SW 1271 (cell line): ENCODE data around the gene FFAR1.

ENCODE experiments used
- DNase-seq, 2 experiments: peaks; one replicate each; lab custom pipeline; 2025; lab: John Stamatoyannopoulos, UW

FFAR1 gene

DNA sequence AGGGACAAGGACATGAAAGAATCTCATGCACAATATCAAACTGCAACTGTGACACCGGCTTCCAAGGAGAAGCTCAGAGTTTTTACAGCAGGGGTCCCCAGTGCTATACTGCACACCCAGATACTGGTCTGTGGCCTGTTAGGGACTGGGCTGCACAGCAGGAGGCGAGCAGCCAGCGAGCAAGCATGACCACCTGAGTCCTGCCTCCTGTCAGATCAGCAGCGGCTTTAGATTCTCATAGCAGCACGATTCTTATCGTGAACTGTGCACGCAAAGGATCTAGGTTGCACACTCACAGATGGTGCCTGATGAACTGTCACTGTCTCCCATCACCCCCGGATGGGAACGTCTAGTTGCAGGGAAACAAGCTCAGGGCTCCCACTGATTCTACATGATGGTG lies 31.8 kb upstream of the FFAR1 start:
- no peak for DNase-seq

DNA sequence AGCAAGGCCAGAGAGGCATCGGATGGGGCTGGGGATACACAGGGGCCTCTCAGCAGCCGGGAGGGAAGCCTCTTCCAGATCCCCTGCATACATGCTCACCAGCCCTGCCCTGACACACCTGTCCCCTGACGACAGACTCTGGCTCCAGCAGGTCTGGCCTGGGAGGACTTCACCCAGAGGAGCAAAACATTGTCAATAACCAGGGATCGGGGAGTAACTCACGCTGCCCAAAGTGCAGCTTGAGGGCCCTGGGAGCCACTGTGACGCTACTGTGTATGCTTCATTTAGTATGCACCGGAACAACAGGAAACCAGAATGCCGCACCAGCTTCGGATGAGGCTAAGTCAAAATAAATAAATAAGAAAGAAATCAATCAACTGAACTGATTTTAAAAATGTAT lies 31.1 kb upstream of the FFAR1 start:
- DNase-seq, result no peak

DNA sequence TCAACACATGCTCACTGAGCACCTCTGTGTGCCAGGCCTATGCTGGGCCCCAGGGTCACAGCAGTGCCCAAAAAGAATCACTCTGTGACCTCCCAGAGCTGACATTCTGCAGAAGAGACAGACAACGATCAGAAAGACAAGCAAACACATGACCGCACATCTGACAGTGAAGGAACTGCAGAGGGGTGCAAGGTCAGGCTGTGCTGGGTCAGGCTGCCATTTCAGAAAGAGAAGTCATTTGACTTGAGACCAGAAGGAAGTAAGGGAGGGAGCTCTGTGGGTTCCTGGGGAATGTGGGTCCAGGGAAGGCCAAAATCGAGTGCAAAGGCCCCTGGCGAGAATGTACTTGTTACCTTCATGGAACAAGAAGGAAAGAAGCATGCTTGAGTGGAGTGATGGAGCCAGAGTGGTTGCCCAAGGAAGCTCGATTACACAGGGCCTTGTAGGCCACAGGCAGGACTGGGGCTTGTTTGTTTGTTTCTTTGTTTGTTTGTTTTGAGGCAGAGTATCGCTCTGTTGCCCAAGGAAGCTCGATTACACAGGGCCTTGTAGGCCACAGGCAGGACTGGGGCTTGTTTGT lies 30.1 kb upstream of the FFAR1 start:
- no peak for DNase-seq

DNA sequence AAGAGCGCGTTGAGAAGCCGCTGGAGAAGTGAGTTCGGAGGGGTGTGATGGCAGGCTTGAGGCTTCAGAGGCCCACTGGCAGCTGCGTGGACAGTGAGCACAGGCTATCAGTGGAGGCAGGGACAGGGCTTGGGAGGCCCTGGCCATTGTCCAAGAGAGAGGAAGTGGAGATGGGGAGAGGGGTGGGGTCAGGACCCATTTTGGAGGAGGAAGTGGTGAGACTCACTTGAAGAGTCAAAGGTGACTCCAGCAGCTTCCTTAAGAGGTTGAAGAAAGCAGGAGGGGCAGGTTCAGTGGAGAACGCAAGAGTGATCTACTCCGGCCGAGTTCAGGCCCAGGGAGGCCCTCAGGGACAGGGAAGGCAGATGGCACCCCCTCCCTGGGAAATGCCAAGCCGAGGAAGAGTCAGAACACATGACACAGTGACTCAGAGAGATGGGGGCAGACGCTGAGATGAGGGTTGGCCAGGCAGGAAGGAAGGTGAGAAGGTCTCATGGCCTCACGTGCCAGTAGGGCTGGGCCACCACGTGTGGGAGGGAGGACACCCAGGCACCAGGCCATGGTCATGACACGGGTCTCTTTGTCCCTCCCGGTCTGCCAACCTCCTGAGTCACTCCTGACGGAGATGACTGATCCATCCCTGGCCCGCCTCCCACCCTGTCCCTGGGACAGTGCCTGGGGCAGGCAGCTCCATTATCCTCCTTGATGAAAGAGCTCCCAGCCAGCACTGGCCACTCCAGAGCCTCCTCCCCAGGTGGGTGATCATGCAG lies 28.8 kb upstream of the FFAR1 start:
- DNase-seq, result peak; percentile 85 to 91

DNA sequence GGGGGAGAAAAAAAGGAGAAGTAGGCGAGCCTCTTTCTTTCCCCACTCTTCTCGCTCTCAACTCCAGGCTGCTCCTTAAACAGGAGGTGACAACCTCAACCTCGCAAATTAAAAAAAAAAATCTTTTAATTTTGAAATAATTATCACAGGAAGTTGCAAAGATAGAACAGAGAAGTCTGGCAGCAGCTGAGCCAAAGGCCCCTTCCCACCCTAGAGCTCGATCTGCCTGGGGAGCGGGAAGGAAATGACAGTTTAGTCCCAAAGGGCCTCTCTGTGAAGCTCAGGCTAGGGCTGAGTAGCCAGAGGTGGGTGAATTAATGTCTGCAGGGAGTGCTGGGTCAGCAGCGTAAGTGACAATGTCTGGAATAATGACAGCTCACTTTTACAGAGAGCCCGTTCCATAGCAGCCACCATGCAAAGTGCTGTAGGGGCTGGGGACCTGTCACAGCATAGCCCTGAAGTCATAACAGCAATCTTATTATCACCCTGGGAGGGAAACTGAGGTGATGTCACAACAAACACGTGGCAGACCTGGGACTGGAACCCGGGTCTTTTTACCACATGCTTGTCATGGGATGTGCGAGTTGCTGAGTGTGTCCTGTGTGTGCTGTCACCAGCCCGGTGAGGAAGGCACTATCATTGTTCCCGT lies 27.5 kb upstream of the FFAR1 start:
- no peak for DNase-seq

DNA sequence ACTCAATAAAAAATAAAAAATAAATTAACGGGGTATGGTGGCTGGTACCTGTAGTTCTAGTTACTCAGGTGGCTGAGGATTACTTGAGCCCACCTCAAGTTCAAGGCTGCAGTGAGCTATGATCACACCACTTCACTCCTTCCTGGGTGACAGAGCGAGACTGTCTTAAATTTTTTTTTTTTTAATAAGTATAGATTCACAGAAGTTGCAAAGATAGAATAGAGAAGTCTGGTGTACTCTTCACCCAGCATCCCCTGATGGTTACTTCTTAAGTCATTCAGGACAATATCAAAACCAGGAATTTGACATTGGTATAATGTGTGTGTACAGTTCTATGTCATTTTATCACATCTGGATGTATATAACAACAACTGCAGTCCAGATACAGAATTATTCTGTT lies 26.4 kb upstream of the FFAR1 start:
- no peak for DNase-seq

DNA sequence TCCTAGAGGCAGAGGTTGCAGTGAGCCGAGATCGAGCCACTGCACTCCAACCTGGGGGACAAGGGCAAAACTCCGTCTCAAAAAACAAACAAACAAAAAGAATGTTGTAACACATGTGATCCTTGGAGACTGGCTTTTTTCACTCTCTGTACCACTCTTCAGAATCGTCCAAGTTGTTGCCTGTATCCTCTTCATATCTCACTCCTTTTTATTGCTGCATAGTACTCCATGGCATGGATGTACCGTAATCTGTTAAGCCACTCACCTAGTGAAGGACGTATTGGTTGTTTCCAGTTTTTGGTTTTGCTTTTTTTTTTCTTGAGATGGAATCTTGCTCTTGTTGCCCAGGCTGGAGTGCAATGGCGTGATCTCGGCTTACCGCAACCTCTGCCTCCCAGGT lies 25.7 kb upstream of the FFAR1 start:
- DNase-seq, result no peak

DNA sequence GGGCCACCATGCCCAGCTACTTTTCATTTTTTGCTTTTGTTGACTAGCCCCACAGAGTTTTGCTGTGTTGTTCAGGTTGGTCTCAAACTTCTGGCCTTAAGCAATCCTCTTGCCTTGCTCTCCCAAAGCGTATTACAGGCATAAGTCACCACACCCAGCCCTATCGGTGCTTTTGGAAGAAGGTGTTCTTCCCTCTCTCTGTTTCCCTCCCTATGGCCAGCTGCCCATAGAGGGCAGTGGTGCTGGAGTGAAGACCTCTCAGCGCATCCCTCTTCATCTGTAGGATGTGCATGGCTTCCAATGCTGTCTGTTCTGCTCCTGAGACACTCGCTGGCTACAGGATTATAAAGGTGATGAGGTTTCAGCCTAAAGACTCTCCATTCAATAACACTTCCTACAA lies 20.1 kb upstream of the FFAR1 start:
- no peak for DNase-seq

DNA sequence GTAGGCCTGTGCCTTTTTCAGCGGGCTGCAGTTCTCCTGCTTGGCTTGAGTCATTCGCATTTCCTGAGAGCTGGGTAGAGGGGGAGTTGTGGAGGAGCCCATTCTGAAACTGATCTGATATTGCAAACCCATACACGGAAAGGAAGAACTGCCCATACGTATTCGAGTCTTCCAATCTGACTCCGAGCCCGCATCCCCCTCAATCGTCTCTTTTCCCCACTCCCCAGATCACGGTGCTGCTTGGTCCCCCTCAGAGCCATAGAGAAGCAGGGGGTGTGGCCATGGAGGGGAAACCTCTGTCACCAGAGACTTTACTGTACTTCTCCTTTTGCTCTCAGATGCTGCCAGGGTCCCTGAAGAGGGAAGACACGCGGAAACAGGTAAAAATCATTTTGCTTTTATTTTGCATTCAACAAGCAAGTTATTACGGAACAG lies 18.8 kb upstream of the FFAR1 start, which contains the start of gene CD22:
CD22 (plus strand) TSS at position 337 of the 435 bp plus-strand sequence. CDS start 2,854 bp downstream, outside the sequence.
- DNase-seq, result no peak

DNA sequence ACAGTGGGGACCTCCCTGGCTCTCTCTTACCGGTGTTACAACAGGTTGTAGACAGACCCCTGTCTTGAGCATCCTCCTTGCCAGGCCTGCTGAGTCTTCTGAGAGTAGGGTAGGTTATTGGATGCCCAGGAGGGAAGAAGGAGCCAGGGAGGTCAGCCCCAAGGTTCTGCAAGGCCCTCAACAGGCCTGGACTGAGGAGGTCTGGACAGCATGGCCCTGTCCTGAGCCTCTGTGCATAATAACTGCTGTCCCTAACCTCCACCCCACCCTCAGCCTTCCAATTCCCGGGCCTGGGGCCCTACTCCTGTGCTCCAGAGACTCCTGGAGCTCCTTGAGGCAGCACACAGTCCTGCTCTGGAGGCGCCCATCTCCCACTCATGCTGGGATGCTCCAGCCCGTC lies 18.4 kb upstream of the FFAR1 start:
- no peak for DNase-seq

DNA sequence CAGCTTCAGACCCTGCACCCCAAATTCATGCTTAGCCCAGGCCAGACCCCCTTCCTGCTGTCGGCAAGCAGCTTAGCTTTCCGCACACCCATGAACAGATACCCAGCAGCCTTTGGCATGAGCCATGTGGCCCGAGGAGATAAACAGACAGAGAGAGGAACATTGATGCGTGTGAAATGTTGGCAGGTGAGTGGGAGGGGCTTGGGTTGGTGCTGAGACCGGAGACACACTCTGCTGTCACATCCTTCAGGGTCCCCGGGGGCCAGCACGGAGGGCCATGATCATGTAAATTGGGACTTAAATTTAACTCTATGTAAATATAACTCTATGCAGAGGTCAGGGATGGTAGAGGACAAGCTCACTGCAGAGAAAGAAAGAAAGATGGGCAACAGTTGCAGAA lies 17.2 kb upstream of the FFAR1 start:
- no peak for DNase-seq

DNA sequence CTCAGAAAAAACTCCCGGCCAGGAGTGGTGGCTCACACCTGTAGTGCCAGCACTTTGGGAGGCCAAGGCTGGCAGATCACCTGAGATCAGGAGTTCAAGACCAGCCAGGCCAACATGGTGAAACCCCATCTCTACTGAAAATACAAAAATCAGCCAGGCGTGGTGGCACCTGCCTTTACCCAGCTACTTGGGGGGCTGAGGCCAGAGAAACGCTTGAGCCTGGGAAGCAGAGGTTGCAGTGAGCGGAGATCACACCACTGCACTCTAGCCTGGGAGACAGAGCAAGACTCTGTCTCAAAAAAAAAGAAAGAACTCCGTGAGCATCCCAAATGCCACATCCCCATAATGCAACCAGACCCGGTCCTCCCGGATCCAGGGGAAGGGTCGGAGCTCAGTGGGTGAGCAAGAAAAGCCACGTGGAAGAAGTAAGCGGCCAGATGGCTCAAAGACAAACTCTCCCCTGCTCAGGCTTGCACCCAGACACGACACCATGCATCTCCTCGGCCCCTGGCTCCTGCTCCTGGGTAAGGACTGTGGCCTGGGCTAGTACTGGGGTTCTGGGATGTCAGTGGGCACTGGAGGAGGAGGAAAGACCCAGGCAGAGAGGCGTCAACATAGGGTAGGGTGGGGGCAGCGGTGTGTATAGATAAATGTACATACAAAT lies 16.0 kb upstream of the FFAR1 start:
- DNase-seq, result no peak

DNA sequence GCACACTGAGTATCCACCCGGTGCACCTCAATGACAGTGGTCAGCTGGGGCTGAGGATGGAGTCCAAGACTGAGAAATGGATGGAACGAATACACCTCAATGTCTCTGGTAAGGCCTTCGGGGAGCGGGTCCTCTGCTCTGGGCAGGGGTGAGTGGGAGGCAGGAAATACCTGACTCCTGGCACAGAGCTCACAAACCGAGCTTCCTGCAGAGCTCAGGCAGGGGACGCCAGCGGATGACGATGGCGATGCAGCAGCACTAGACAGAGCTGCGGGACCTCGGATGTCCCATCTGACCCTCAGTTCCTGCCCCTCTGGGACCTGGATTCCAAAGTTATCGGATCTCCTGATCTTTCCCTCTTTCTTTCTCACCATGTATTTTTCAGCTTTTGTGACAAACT lies 14.9 kb upstream of the FFAR1 start:
- DNase-seq, result no peak

DNA sequence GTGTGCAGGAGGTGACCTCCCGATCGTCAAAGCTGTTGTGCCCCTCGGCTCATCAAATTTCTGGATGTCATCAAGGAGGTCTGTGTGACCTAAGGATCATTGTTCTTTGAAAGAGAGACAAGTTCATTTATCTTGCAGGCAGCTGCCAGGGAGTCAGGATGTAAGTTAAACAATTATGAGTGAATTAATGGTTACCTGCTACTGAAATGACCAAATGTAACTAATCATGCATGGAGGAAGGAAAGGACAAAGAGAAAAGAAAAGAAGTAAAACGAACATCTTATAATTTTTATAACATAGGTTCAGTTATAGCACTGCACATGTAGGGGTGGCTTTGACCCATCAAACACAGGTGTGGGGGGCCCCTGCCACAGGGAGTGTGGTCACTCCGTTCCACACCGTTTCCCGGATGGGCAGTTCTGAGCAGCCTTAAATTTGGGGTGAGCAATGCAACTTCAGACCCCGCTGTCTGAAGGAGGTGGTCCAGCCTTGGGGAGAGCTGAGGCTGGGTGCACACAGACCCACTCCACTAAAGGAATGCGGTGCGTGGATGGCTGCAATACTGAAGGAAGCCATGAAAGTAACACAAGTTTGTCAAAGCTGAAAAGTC lies 13.5 kb upstream of the FFAR1 start:
- no peak for DNase-seq

DNA sequence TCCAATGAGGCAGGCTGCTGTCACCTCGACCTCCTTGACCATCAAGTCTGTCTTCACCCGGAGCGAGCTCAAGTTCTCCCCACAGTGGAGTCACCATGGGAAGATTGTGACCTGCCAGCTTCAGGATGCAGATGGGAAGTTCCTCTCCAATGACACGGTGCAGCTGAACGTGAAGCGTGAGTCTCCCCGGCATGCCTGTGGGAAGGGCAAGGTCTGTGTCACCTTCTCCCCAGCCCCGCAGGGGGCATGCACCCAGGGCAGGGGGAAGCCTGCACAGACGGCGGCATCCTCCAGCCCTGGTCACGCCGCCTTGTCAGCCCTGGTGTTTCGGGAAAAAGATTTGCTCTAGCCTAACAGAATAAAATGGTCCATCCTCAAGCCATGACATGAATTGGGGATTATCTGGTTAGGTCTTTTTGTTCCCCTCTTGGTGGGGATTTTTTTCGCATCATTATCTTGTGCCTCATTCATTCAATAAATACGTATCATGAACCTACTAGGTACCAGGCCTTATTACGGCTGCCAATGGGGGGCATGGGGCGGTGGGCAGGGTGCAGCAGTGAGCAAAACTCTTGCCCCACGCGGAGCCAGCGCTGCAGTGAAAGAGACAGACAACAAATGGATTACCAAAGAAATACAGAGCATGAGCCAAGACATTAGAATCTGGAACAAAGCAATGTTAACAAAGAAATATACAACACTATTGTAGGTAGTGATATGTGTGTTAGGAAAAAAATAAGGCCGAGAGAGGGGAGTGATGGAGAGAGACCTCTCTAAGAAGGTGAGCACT lies 11.3 kb upstream of the FFAR1 start:
- no peak for DNase-seq

DNA sequence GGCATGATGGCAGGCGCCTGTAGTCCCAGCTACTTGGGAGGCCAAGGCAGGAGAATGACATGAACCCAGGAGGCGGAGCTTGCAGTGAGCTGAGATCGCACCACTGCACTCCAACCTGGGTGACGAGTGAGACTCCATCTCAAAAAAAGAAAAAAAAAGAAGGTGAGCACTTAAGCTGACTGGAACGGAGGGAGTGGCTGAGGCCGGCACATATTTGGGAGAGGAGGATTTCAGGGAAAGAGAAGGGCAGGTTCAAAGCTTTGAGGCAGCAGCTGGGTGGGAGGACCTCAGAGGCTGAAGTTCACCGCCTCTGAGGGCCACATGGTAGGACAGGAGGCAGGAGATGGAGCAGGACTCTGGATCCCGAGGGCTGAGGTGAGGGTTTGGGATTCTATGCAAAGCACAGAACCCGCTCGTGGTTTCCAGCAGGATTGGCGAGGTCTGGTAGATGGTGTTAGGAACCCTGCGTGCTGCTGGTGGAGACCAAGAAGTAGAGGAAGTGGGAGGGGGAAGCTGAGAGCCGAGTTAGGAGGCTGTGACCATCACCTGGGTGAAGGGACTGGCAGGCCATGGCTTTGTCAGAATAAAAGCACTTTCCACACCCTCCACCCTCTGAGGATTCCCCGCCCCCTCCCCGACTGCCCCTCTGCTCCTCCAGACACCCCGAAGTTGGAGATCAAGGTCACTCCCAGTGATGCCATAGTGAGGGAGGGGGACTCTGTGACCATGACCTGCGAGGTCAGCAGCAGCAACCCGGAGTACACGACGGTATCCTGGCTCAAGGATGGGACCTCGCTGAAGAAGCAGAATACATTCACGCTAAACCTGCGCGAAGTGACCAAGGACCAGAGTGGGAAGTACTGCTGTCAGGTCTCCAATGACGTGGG lies 10.4 kb upstream of the FFAR1 start:
- DNase-seq, result no peak

DNA sequence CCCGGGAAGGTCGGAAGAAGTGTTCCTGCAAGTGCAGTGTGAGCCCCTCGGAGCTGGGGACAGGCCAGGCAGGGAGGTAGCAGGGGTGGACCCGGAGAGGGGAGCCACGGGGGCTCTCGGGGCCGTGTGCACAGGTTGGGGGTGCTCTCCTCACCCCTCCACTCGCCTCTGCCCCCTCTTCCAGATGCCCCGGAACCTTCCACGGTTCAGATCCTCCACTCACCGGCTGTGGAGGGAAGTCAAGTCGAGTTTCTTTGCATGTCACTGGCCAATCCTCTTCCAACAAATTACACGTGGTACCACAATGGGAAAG lies 9.8 kb upstream of the FFAR1 start:
- no peak for DNase-seq

DNA sequence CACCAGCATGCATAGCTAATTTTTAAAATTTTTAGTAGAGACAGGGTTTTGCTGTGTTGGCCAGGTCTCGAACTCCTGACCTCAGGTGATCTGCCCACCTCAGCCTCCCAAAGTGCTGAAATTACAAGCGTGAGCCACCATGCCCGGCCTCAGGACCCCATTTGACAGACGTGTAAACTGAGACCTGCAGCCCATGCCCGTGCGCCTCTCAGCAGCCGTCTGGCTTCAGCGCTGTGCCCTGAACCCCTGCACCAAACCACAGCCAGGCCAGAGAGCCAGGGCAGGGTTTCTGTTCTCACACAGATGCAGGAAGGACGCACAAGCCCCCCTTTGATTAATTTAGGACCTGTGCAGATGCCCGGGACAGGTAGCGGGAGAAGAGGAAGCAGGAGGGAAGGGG lies 7.3 kb upstream of the FFAR1 start:
- no peak for DNase-seq

DNA sequence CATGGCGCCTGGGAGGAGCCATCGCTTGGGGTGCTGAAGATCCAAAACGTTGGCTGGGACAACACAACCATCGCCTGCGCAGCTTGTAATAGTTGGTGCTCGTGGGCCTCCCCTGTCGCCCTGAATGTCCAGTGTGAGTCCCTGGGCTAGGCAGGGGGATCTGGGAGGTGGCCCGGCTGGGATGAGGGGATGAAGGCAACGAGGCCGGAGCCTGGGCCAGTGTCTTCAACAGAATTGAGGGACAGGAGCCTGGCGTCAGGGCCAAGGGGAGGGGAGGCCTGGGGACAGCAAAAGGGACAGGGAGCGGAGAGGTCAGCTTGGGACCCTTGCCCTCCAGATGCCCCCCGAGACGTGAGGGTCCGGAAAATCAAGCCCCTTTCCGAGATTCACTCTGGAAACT lies 6.7 kb upstream of the FFAR1 start:
- no peak for DNase-seq

DNA sequence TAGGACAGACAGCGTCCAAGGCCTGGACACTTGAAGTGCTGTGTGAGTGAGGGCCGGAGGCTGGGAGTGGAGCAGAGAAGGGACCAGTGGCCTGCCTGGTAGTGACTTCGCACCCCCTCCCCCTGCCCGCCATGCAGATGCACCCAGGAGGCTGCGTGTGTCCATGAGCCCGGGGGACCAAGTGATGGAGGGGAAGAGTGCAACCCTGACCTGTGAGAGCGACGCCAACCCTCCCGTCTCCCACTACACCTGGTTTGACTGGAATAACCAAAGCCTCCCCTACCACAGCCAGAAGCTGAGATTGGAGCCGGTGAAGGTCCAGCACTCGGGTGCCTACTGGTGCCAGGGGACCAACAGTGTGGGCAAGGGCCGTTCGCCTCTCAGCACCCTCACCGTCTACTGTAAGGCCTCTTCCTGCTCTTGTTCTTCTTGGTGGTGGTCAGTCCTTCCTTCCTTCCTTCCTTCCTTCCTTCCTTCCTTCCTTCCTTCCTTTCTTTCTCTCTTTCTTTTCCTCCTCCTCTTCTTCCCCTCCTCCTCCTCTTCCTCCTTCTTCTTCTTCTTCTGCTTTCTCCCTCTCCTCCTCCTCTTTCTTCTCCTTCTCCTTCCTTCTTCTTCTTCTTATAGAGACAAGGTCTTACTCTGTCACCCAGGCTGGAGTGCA lies 6.0 kb upstream of the FFAR1 start:
- no peak for DNase-seq
